Measurements from ENCODE around the gene SPAG5. TPM values are rescaled to one million over a fixed set of nuclear protein-coding genes. Genes with fewer than 3 reads are reported as not detected.

Gene SPAG5
- total and polyA plus RNA-seq, 9 of the 15 experiments (the other 6 are each of a cell fraction or from before 2014, with no cell fraction given), result 94.4 to 286 (median 151) TPM

DNA sequence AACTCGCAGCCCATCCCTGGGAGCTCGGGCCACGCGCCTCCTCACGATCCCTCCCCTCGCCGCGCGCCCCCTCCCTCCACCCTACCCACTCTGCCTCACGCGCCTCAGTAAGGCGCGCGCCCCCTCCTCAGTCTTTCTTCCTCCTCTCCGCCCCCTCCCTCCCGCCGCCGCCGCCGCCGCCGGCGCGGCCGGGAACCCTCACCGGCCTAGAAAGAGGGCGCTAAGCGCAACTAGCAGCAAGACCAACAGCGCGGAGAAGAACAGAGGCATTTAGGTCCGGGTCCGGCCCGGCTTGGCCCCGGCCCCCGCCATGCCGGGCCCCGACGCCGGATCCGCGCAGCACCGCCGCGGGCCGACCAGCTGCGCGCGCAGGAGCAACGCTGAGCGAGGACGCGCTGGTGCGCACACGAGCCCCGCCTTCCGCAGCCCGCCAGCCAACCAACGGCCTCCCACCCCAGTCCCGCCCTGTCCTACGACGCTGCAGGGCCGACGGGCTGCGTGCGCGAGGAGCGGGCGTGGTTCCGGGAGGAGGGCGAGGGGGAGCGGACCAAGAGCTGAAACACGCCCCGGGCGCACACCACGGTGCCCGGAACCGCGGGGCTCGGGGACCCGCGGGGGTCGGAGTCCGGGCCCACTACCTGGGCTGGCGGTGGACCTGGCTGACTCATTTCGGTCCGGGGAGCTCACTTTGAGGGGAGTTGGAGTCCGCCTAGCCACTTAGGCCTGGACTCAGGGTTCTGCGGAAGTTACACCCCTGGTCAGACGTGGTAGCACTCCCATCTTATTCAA is 46.2 kb upstream of the SPAG5 start, which contains the start of gene BLTP2 (continued):
- TF ChIP-seq, protein P1, sequence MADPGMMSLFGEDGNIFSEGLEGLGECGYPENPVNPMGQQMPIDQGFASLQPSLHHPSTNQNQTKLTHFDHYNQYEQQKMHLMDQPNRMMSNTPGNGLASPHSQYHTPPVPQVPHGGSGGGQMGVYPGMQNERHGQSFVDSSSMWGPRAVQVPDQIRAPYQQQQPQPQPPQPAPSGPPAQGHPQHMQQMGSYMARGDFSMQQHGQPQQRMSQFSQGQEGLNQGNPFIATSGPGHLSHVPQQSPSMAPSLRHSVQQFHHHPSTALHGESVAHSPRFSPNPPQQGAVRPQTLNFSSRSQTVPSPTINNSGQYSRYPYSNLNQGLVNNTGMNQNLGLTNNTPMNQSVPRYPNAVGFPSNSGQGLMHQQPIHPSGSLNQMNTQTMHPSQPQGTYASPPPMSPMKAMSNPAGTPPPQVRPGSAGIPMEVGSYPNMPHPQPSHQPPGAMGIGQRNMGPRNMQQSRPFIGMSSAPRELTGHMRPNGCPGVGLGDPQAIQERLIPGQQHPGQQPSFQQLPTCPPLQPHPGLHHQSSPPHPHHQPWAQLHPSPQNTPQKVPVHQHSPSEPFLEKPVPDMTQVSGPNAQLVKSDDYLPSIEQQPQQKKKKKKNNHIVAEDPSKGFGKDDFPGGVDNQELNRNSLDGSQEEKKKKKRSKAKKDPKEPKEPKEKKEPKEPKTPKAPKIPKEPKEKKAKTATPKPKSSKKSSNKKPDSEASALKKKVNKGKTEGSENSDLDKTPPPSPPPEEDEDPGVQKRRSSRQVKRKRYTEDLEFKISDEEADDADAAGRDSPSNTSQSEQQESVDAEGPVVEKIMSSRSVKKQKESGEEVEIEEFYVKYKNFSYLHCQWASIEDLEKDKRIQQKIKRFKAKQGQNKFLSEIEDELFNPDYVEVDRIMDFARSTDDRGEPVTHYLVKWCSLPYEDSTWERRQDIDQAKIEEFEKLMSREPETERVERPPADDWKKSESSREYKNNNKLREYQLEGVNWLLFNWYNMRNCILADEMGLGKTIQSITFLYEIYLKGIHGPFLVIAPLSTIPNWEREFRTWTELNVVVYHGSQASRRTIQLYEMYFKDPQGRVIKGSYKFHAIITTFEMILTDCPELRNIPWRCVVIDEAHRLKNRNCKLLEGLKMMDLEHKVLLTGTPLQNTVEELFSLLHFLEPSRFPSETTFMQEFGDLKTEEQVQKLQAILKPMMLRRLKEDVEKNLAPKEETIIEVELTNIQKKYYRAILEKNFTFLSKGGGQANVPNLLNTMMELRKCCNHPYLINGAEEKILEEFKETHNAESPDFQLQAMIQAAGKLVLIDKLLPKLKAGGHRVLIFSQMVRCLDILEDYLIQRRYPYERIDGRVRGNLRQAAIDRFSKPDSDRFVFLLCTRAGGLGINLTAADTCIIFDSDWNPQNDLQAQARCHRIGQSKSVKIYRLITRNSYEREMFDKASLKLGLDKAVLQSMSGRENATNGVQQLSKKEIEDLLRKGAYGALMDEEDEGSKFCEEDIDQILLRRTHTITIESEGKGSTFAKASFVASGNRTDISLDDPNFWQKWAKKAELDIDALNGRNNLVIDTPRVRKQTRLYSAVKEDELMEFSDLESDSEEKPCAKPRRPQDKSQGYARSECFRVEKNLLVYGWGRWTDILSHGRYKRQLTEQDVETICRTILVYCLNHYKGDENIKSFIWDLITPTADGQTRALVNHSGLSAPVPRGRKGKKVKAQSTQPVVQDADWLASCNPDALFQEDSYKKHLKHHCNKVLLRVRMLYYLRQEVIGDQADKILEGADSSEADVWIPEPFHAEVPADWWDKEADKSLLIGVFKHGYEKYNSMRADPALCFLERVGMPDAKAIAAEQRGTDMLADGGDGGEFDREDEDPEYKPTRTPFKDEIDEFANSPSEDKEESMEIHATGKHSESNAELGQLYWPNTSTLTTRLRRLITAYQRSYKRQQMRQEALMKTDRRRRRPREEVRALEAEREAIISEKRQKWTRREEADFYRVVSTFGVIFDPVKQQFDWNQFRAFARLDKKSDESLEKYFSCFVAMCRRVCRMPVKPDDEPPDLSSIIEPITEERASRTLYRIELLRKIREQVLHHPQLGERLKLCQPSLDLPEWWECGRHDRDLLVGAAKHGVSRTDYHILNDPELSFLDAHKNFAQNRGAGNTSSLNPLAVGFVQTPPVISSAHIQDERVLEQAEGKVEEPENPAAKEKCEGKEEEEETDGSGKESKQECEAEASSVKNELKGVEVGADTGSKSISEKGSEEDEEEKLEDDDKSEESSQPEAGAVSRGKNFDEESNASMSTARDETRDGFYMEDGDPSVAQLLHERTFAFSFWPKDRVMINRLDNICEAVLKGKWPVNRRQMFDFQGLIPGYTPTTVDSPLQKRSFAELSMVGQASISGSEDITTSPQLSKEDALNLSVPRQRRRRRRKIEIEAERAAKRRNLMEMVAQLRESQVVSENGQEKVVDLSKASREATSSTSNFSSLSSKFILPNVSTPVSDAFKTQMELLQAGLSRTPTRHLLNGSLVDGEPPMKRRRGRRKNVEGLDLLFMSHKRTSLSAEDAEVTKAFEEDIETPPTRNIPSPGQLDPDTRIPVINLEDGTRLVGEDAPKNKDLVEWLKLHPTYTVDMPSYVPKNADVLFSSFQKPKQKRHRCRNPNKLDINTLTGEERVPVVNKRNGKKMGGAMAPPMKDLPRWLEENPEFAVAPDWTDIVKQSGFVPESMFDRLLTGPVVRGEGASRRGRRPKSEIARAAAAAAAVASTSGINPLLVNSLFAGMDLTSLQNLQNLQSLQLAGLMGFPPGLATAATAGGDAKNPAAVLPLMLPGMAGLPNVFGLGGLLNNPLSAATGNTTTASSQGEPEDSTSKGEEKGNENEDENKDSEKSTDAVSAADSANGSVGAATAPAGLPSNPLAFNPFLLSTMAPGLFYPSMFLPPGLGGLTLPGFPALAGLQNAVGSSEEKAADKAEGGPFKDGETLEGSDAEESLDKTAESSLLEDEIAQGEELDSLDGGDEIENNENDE (IDR thresholded peaks at IDR 0.05; ENCODE audit: low read depth, low read length), result no peak
- TF ChIP-seq KLF1 (tag; IDR thresholded peaks at IDR 0.05) (no peak), ZNF592 (IDR thresholded peaks at IDR 0.05) (peak; percentile 79), RBM39 (optimal IDR thresholded peaks at IDR 0.05; ENCODE audit: low read depth, low read length) (no peak), SMC3 (conservative IDR thresholded peaks at IDR 0.05; ENCODE audit: insufficient read depth, low read depth, low read length) (no peak), ZNF766 (CRISPR knock-in tag; conservative IDR thresholded peaks at IDR 0.05) (no peak), PHB (CRISPR knock-in tag; IDR thresholded peaks at IDR 0.05) (no peak), OTX1 (CRISPR knock-in tag; IDR thresholded peaks at IDR 0.05) (0 out of 2 replicates have a peak, but pooled peaks have one; percentile 48), ZNF444 (CRISPR knock-in tag; IDR thresholded peaks at IDR 0.05) (no peak)
- TF ChIP-seq, protein P2, sequence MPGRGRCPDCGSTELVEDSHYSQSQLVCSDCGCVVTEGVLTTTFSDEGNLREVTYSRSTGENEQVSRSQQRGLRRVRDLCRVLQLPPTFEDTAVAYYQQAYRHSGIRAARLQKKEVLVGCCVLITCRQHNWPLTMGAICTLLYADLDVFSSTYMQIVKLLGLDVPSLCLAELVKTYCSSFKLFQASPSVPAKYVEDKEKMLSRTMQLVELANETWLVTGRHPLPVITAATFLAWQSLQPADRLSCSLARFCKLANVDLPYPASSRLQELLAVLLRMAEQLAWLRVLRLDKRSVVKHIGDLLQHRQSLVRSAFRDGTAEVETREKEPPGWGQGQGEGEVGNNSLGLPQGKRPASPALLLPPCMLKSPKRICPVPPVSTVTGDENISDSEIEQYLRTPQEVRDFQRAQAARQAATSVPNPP (IDR thresholded peaks at IDR 0.05; ENCODE audit: borderline replicate concordance, insufficient read depth, insufficient read length), result no peak

Measured in K562 (cell line).